Effector CD4-positive, alpha-beta T cell (primary cell): ENCODE results near the gene TADA1.
"Not testable (repeated sequence)": the region's sequence is repeated elsewhere in the genome, so short reads cannot be mapped to it uniquely, and the experiment has no call there.

ENCODE experiments used
- DNase-seq: peaks from one replicate; pipeline ENCODE4 v3.0.0-alpha.2; 2020

TADA1 gene

DNA sequence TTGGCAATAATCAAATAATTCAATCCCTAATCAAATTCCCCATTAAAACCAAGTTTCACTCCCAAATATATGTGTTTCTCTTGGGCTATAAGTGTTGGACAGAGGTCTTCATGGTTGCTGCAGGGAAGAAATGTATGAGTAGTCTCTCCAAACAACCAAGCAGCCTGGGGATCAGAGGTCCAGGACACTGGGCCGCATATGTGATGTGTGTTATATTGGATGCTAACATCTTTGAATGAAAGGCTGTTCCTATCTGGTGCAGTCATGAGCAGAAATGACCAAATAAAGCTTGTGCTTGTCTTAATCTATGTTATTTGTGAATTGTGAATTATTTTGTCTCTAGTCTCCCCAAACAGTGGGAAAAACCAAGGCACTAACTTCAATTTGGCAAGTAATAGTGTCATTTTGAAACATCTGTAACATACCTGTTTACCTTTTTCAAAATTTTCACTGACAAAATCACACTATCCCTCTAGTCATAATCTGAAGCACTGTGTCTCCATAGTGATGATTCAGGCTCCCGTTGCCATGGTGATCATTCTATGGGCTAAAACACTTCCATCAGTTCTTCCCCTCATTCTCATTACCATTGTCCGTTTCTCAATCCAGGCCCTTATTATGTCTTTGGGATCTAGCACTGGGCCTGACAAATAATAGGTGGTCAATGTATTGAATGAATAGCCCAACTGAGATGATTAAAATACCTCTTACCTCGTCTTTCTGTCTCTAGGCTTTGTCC lies 12.5 kb upstream of the TADA1 start:
- DNase-seq, result no peak

GRCh38 chr1:166884971-166885370 lies 8.9 kb upstream of the TADA1 start:
- DNase-seq, result no peak

DNA sequence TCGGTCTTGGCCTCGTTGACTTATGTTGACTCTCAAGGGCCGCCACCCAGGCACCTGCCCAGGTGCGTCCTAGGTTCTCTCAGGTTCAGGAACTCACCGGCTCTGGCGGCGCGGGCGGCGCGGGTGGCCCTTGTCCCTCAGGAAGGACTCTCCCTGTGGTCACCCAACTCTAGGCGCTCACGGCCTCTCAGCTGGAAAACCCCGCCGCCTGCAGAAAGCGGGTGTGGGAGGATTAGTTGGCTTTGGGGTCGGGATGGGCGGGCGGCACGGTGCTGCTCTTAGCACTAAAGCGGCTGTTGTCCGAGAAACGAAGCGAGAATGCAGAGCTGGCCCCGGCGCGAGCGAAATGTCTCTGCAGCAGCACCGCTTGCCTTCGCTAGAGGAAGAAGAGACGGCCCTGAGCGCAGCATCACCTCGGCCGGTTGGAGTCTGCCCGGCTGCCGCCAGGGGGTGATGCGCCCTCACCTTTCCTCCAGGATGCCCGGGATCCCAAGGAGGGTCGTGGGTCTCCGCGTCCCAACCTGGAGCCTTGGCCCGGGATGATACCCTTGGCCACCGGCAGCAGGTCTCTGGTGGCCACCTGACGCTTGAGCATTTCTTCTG lies 8.1 kb upstream of the TADA1 start:
- DNase-seq, result peak; percentile 4

DNA sequence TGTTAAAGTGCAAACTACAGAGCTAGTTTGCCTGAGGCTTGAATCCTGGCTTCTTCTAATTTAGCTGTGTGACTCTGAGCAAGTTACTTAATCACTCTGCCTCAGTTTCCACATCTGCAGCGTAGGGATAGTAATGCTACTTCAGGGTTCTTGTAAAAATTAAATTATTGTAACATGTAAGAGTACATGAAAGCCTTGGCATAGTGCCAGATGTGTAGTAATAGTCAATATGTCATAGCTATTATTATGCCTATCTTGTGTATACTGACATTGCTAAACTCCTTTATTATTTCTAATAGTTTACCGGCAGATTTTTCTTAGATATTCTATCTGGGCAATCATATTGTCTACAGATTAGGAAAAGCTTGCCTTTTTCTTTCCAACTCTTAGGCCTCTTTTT lies 6.8 kb upstream of the TADA1 start:
- DNase-seq, result no peak

- not testable (repeated sequence) for DNase-seq
These were observed 2.3 kb upstream of the TADA1 start for GRCh38 chr1:166878173-166878917.

- DNase-seq, result no peak
These were observed 425 bp upstream of the TADA1 start for GRCh38 chr1:166876540-166876838.

DNA sequence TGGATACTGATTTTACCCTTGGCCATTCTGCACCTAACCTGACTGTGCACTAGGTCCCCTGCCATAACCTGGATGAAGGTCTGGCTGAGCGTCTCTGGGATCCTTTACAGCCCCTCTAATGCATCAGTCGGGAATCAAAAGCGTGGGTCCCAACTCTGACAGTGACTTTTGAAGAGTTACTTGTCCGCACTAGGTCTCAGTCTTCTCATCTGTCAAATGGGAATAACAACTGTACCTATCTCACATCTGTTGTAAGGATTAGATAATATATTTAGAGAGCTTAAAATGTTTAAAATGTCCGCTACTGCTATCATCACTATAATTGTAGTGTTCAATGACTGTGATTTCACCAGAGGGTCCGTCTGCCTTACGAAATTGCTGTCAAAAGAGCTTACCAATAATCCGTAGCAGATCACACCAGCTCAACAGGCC lies 746 bp downstream of the TADA1 start:
- DNase-seq, result no peak

DNA sequence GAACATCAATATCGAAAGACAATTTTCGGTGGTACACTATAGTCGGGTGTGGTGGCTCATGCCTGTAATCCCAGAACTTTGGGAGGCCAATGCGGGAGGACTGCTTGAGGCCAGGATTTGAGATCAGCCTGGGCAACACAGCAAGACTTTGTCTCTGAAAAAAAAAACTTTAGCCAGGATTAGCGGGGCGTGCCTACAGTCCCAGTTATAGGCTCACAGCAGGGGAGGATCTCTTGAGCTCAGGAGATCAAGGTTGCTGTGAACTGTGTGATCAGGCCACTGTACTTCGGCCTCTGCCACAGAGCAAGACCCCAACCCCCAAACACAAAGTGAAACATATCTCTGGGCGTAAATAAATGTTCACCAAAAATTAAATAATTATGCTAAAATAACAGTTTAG lies 1.6 kb downstream of the TADA1 start:
- DNase-seq, result no peak

- DNase-seq, result no peak
These were observed 5.5 kb downstream of the TADA1 start for GRCh38 chr1:166870584-166870983.

- DNase-seq, result no peak
These were observed 6.6 kb downstream of the TADA1 start for GRCh38 chr1:166869318-166870099.

GRCh38 chr1:166868639-166869038 lies 7.4 kb downstream of the TADA1 start:
- no peak for DNase-seq

- DNase-seq, result no peak
These were observed 10.1 kb downstream of the TADA1 start for GRCh38 chr1:166865926-166866325.

DNA sequence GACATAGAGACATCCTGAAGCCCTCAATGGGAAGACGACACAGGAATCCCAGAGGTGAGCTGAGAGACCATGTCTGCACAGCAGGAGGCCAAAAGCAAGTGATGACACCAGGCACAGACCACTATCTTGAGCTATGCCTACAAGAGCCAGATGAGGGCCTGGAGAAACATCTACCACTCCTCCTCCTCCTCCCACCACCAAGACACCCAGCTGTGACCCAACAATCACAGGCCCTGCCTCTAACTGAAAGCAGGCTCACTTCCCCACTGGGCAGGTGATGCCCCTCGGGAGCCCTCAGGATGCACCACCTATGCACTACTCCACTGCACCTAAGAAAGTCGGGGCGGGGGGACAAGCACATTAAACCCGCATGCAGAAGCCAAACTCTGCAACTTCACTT lies 16.5 kb downstream of the TADA1 start:
- DNase-seq, result no peak

DNA sequence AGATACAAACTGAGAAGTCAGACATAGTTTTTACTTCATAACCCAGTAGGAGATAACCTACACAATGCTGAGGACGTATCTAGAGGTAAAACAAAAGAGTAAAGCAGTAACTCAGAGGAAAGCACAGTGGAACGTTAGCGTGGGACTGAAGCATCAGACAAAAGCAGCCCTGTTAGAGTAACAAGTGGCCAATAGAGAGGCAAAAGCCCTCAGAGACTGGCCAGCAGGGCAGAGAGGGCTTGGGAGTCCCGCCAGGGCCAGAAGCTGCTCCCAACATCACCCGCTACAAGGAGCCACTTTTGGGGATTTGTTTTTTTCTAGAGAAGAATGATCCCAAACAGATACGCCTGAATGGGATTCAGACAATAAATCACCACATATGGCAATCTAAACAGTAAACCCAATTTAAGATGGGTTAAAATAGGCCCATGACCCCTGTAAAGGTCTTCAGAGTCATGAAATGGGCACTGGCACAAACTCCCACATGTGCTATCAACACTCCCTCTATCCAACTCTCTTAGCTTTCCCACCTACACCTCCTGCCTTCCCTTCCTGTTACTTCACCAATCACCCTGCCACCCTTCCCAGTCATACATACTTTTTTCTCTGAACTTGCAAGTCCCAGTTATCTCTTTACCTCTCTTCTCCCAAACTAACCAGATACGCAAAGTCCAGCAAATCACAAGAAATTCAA lies 17.2 kb downstream of the TADA1 start:
- no peak for DNase-seq

DNA sequence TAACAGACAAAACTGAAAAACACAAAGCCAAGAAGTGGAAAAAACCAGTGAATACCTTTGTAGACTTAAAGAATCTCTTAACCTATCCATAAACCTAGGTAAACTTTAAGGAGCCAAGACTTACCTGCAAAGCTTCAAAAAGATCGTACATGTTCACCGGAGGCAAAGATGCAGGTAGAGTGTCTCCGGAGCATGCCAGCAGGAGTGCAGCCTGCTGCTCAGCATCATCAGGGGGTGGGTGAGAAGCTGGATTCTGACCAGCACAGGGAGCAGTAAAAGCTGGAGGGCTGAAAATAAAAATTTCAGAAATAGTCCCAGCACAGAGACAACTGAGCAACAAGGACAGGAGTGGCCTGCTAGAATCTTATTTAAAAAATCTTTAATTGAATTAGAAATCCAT lies 18.1 kb downstream of the TADA1 start:
- no peak for DNase-seq

DNA sequence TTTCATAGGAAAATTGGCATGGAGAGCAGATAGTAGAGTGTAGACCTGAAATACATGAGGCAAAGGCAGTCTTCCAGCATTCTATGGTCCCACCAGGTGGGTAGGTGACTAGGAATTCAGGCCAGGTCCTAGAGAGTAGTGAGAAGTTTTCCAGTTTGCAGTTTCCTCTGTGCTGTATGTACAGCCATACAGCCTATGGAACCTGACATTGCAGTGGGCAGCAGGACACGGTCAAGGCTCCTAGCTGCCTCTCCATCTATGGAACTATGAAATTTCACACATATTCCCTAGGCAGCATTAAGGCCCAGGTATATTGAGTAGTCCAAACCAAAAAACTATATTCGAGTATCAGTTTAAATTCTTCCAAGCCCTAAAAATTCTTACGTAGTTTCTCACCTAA lies 20.5 kb downstream of the TADA1 start:
- DNase-seq, result no peak

DNA sequence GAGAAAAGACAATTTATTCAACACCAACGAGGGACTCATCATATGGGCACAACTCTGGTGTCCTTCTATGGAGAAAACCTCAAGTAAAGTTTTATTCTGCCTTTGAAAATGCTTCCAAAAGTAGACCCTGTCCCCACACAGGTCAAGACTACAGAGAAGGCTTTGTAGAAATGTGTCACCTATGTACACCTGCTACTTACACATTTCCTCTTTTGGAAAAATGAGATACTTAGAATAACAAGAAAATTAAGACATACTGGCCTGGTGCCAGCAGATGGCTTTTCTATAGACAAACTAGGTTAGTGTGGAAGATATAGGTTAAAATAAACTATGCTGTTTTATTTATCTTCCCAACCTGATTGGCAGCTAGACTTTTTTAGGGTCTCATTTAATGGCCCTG lies 23.1 kb downstream of the TADA1 start:
- DNase-seq, result no peak

GRCh38 chr1:166849135-166849534 lies 26.9 kb downstream of the TADA1 start:
- no peak for DNase-seq

- DNase-seq, result no peak
These were observed 27.9 kb downstream of the TADA1 start for GRCh38 chr1:166848193-166848592.

DNA sequence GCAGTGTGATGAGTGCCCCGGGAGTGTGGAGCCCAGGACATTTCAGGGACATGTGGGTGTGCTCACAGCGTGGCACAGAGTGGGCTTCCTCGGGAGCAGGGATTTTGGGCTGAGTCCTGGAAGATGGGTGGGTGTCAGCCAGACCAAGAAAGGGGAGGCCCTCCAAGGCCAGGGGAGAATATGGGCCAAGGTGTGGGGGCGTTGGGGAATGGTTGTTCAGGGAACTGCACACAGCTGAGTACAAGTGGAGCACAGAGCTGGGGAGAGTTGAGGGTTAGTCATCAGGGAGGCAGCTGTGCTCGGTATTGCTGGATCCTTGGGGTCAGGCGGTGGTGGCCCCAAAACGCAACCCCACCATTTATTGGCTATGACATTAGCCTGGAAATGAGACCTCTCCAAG lies 31.3 kb downstream of the TADA1 start:
- no peak for DNase-seq

- DNase-seq, result no peak
These were observed 32.1 kb downstream of the TADA1 start for GRCh38 chr1:166843769-166844596.

DNA sequence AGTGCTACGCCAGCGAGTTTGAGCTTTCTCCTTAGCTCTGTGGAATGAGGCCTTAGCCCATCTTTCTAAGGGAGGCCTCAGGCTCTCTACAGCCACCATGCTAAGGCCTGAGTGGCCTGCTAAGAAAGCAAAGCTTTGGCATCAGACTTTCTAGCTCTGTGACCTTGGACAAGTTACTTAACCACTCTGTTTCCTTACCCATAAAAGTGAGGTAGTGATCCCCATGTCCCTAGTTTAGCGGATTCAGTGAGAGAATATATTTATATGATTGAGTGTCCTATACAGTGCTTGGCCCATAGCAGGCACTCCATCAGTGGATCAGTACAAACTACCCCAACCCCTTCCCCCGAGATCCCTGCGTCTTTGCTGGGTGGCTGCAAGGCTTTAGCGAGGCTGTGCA lies 32.7 kb downstream of the TADA1 start:
- no peak for DNase-seq
